ENCODE measurements around the gene JMJD1C.

- TF ChIP-seq CTCF (conservative IDR thresholded peaks at IDR 0.05; ENCODE audit: low read length) (no peak), EZH2phosphoT487 (IDR thresholded peaks at IDR 0.05; ENCODE audit: borderline replicate concordance, low read depth, low read length) (no peak)
Observed at GRCh38 chr10:63266391-63267316, 199.1 kb downstream of the JMJD1C start.
